IMR-90 (cell line): ENCODE data around the gene NPIPB12. TPM values are rescaled to one million over a fixed set of nuclear protein-coding genes. Genes with fewer than 3 reads are reported as not detected.
A peak's percentile ranks its signal among the peaks of the same experiment; 100 is the strongest.
"Not testable (repeated sequence)": the region's sequence is repeated elsewhere in the genome, so short reads cannot be mapped to it uniquely, and the experiment has no call there.

Experiments used
- ATAC-seq: fragments of 200-7000 bp; cut with Tn5 transposase; 2 replicates; pipeline ENCODE4 v1.9.1; 2020; ENCODE audit warnings: low read depth, mild to moderate bottlenecking, moderate library complexity
- BruUV-seq: library from RNA; stranded (reverse); fragments of 400-500 nt; replicated peaks from 2 replicates; lab custom pipeline; 2021; lab: Mats Ljungman, UMichigan
- CTCF ChIA-PET: fragments of 300-600 bp; formaldehyde crosslinking; extraction: SDS; loops from one replicate; lab custom pipeline; 2021; ENCODE audit warnings: antibody characterized with exemption; lab: Yijun Ruan, JAX
- POLR2A ChIA-PET: fragments of 300-600 bp; sonication (Branson Sonifier 250); formaldehyde crosslinking; loops from one replicate; lab custom pipeline; 2022; ENCODE audit warnings: antibody characterized with exemption; ENCODE audit not compliant: unreplicated experiment; lab: Charles Lee
- DNase-seq: peaks from one replicate; pipeline ENCODE4 v3.0.0; 2013
- H2AFZ ChIP-seq: replicated peaks from 2 replicates; pipeline ENCODE3; 2013; ENCODE audit warnings: low read length, mild to moderate bottlenecking; ENCODE audit not compliant: poor library complexity
- H2AK5ac ChIP-seq: 2 replicates; pipeline ENCODE4 v1.6.1; 2013; ENCODE audit warnings: low read depth, low read length, inconsistent platforms
- H2AK9ac ChIP-seq: replicated peaks from 2 replicates; pipeline ENCODE3; 2013; ENCODE audit warnings: mild to moderate bottlenecking, low read depth, low read length, moderate library complexity; ENCODE audit not compliant: poor library complexity
- H2BK120ac ChIP-seq: 2 replicates; pipeline ENCODE4 v1.6.1; 2013; ENCODE audit warnings: low read depth, low read length, inconsistent platforms
- H2BK15ac ChIP-seq: 3 replicates; pipeline ENCODE4 v1.6.1; 2013; ENCODE audit warnings: low read depth, low read length, inconsistent platforms
- H2BK20ac ChIP-seq: 2 replicates; pipeline ENCODE4 v1.6.1; 2013; ENCODE audit warnings: low read depth, mild to moderate bottlenecking, inconsistent platforms, low read length, moderate library complexity
- H2BK5ac ChIP-seq: 2 replicates; pipeline ENCODE4 v1.6.1; 2013; ENCODE audit warnings: mild to moderate bottlenecking, low read depth, low read length, inconsistent platforms; ENCODE audit not compliant: poor library complexity, severe bottlenecking
- H3K14ac ChIP-seq: replicated peaks from 2 replicates; pipeline ENCODE4 v1.6.1; 2013; ENCODE audit warnings: low read depth, low read length, inconsistent platforms
- H3K18ac ChIP-seq: 2 replicates; pipeline ENCODE4 v1.6.1; 2013; ENCODE audit warnings: low read depth, low read length, control low read depth
- H3K23ac ChIP-seq: 2 replicates; pipeline ENCODE4 v1.6.1; 2013; ENCODE audit warnings: low read depth, low read length, inconsistent platforms
- H3K27ac ChIP-seq: 2 replicates; pipeline ENCODE4 v1.5.1; 2013; ENCODE audit warnings: mild to moderate bottlenecking, control low read depth, low read length; ENCODE audit not compliant: insufficient read depth
- H3K27me3 ChIP-seq: 2 replicates; pipeline ENCODE4 v1.6.1; 2013; ENCODE audit warnings: low read length; ENCODE audit not compliant: control insufficient read depth, insufficient read depth
- H3K36me3 ChIP-seq: 2 replicates; pipeline ENCODE4 v1.6.1; 2013; ENCODE audit warnings: low read length, mixed read lengths; ENCODE audit not compliant: control insufficient read depth, insufficient read depth
- H3K4ac ChIP-seq: 2 replicates; pipeline ENCODE4 v1.6.1; 2013; ENCODE audit warnings: low read depth, low read length, inconsistent platforms
- H3K4me1 ChIP-seq: 2 replicates; pipeline ENCODE4 v1.6.1; 2013; ENCODE audit warnings: low read length, mixed read lengths; ENCODE audit not compliant: control insufficient read depth, insufficient read depth
- H3K4me2 ChIP-seq: 2 replicates; pipeline ENCODE4 v1.6.1; 2013; ENCODE audit warnings: low read depth, mild to moderate bottlenecking, control low read depth, low read length, moderate library complexity
- H3K4me3 ChIP-seq: 2 replicates; pipeline ENCODE4 v1.5.1; 2013; ENCODE audit warnings: low read depth, mild to moderate bottlenecking, control low read depth, low read length, moderate library complexity; ENCODE audit not compliant: insufficient read depth
- H3K56ac ChIP-seq: 2 replicates; pipeline ENCODE4 v1.6.1; 2013; ENCODE audit warnings: low read length, inconsistent platforms; ENCODE audit not compliant: insufficient read depth; ENCODE audit errors: extremely low read depth
- H3K79me1 ChIP-seq, 2 experiments: 2 replicates each; pipeline ENCODE4 v1.6.1; 2013; ENCODE audit warnings: low read length in 2 of 2, inconsistent platforms in 1 of 2, low read depth in 1 of 2
- H3K9ac ChIP-seq: 2 replicates; pipeline ENCODE4 v1.6.1; 2013; ENCODE audit warnings: low read depth, low read length, control low read depth
- H3K9me1 ChIP-seq: 2 replicates; pipeline ENCODE4 v1.6.1; 2013; ENCODE audit warnings: low read length, inconsistent platforms; ENCODE audit not compliant: insufficient read depth
- H3K9me3 ChIP-seq: 2 replicates; pipeline ENCODE4 v1.6.1; 2013; ENCODE audit warnings: low read length; ENCODE audit not compliant: control insufficient read depth, insufficient read depth
- H4K20me1 ChIP-seq: 2 replicates; pipeline ENCODE4 v1.6.1; 2013; ENCODE audit warnings: low read length, inconsistent platforms; ENCODE audit not compliant: insufficient read depth
- H4K5ac ChIP-seq: 2 replicates; pipeline ENCODE4 v1.6.1; 2013; ENCODE audit warnings: mild to moderate bottlenecking, low read depth, low read length, control low read depth
- H4K8ac ChIP-seq, 2 experiments: 2 replicates each; pipeline ENCODE4 v1.6.1; 2013; ENCODE audit warnings: low read depth in 2 of 2, low read length in 2 of 2, control low read depth in 1 of 2, inconsistent platforms in 1 of 2
- H4K91ac ChIP-seq: 2 replicates; pipeline ENCODE4 v1.6.1; 2013; ENCODE audit warnings: low read depth, low read length, inconsistent platforms; ENCODE audit not compliant: insufficient read depth
- WGBS, 2 experiments: methylation state at CpG; one replicate each; pipeline versions ENCODE4 v1.1.5 to v1.1.7; 2013; ENCODE audit warnings: missing lambda C conversion rate in 2 of 2; ENCODE audit not compliant: insufficient read length in 1 of 2; ENCODE audit errors: extremely low coverage in 2 of 2; 5-methylcytosine and 5-hydroxymethylcytosine counted together
- dilution Hi-C: fragments of 300-500 bp; cut with HindIII; formaldehyde crosslinking; loops from one replicate; pipeline ENCODE4 v1.14.3; 2018; ENCODE audit warnings: low sequenced_read_pairs; ENCODE audit not compliant: unreplicated experiment
- in situ Hi-C: fragments of 300-500 bp; cut with MboI; formaldehyde crosslinking; loops from 3 replicates; pipeline ENCODE4 v1.14.3; 2019; ENCODE audit warnings: low sequenced_read_pairs, inconsistent platforms, mixed read lengths
- intact Hi-C: fragments of 100-400 bp; cut with micrococcal nuclease; formaldehyde crosslinking; loops from 2 replicates; pipeline ENCODE4 v1.10.0; 2022
- polyA plus RNA-seq, 3 experiments: library from polyadenylated mRNA; depleted of rRNA; stranded (reverse); fragments of >200 nt; gene quantifications; 2 replicates each; pipeline ENCODE4 v1.2.3, GENCODE V29; 2012; ENCODE audit warnings: low replicate concordance in 1 of 3
- total RNA-seq: library from RNA; depleted of rRNA; stranded (reverse); fragments of >200 nt; gene quantifications from 2 replicates; pipeline ENCODE4 v1.2.3, GENCODE V29; 2012

The NPIPB12 gene
- total and polyA plus RNA-seq, 2 of the 4 experiments (the other 2 are of a cell fraction): 3.9 to 18.0 TPM

- 60% methylated on average over 1 of the region's 6 CpGs; no CpG with 5 or more reads in 1 of the 2 experiments for WGBS, 2 experiments
- H3K27ac ChIP-seq, DNase-seq, in situ Hi-C loops, POLR2A ChIA-PET, H4K8ac ChIP-seq, dilution Hi-C loops, H2AK9ac ChIP-seq, H3K4ac ChIP-seq, H3K9me1 ChIP-seq, H3K79me1 ChIP-seq, H3K9me3 ChIP-seq, H2AK5ac ChIP-seq, H4K20me1 ChIP-seq, H3K23ac ChIP-seq, H3K9ac ChIP-seq, H3K4me3 ChIP-seq, CTCF ChIA-PET, intact Hi-C loops, H3K18ac ChIP-seq, H3K27me3 ChIP-seq, H3K36me3 ChIP-seq, H2AFZ ChIP-seq, BruUV-seq, H2BK20ac ChIP-seq, H2BK120ac ChIP-seq, H3K4me2 ChIP-seq, H4K5ac ChIP-seq, H3K14ac ChIP-seq, H3K56ac ChIP-seq, H2BK5ac ChIP-seq, H2BK15ac ChIP-seq, H4K91ac ChIP-seq, H3K4me1 ChIP-seq: not testable (repeated sequence)
- peak; percentile 37 for ATAC-seq
Measured at GRCh38 chr16:29469660-29470059, 36.5 kb downstream of the NPIPB12 start.

- H3K23ac ChIP-seq, H3K4me2 ChIP-seq, H3K4me1 ChIP-seq, dilution Hi-C loops, H3K9me3 ChIP-seq, H3K14ac ChIP-seq, H2AFZ ChIP-seq, H4K8ac ChIP-seq, in situ Hi-C loops, DNase-seq, H2AK9ac ChIP-seq, H2BK120ac ChIP-seq, H3K9me1 ChIP-seq, H2BK20ac ChIP-seq, CTCF ChIA-PET, BruUV-seq, H2BK15ac ChIP-seq, H3K36me3 ChIP-seq, H3K27me3 ChIP-seq, H4K20me1 ChIP-seq, H4K91ac ChIP-seq, H3K4me3 ChIP-seq, H4K5ac ChIP-seq, H3K27ac ChIP-seq, H3K4ac ChIP-seq, H3K79me1 ChIP-seq, H3K56ac ChIP-seq, H3K18ac ChIP-seq, intact Hi-C loops, POLR2A ChIA-PET, H3K9ac ChIP-seq, H2AK5ac ChIP-seq, H2BK5ac ChIP-seq: not testable (repeated sequence)
- WGBS, 2 experiments: no CpG with 5 or more reads among the region's 10 CpGs
- ATAC-seq: peak; percentile 69
Measured at GRCh38 chr16:29467654-29468366, 38.4 kb downstream of the NPIPB12 start.
